ENCODE measurements around the gene GCLC.

GRCh38 chr6:53536561-53536960 lies 8.3 kb downstream of the GCLC start:
- TF ChIP-seq CTCF (IDR thresholded peaks at IDR 0.05) (no peak), POLR2A (IDR thresholded peaks at IDR 0.05) (no peak)

All from adrenal gland (tissue), 5 donors.